Epidermal melanocyte (primary cell): ENCODE data around the gene CDHR1.

ENCODE experiments used
- DNase-seq: peaks from one replicate; pipeline ENCODE4 v3.0.0; 2011; ENCODE audit warnings: low spot score; ENCODE audit not compliant: insufficient read length

Gene CDHR1

GRCh38 chr10:84200537-84201243 is 6.4 kb downstream of the CDHR1 start:
- no peak for DNase-seq

- DNase-seq = no peak
Observed at GRCh38 chr10:84201244-84201606, 6.9 kb downstream of the CDHR1 start.

GRCh38 chr10:84201682-84202081 is 7.3 kb downstream of the CDHR1 start:
- DNase-seq = no peak

- no peak for DNase-seq
Observed at GRCh38 chr10:84202349-84202748, 8.0 kb downstream of the CDHR1 start.

GRCh38 chr10:84204122-84204521 is 9.8 kb downstream of the CDHR1 start:
- DNase-seq = no peak

GRCh38 chr10:84204610-84205009 is 10.3 kb downstream of the CDHR1 start:
- no peak for DNase-seq

- peak; percentile 79 for DNase-seq
Observed at GRCh38 chr10:84205049-84205852, 10.9 kb downstream of the CDHR1 start.

- DNase-seq = no peak
Observed at GRCh38 chr10:84205853-84206525, 11.7 kb downstream of the CDHR1 start.

- DNase-seq = no peak
Observed at GRCh38 chr10:84208023-84208422, 13.7 kb downstream of the CDHR1 start.

GRCh38 chr10:84211566-84211965 is 17.2 kb downstream of the CDHR1 start:
- no peak for DNase-seq

- no peak for DNase-seq
Observed at GRCh38 chr10:84212014-84212413, 17.7 kb downstream of the CDHR1 start.

- DNase-seq = no peak
Observed at GRCh38 chr10:84213076-84213475, 18.7 kb downstream of the CDHR1 start.

GRCh38 chr10:84214046-84214572 is 19.8 kb downstream of the CDHR1 start:
- DNase-seq = no peak

GRCh38 chr10:84214612-84215235 is 20.4 kb downstream of the CDHR1 start:
- DNase-seq = no peak

- DNase-seq = no peak
Observed at GRCh38 chr10:84216834-84217233, 22.5 kb downstream of the CDHR1 start.

- DNase-seq = no peak
Observed at GRCh38 chr10:84217746-84218145, 23.4 kb downstream of the CDHR1 start.

- DNase-seq = no peak
Observed at GRCh38 chr10:84221916-84222315, 27.6 kb downstream of the CDHR1 start.

- DNase-seq = no peak
Observed at GRCh38 chr10:84224411-84225028, 30.2 kb downstream of the CDHR1 start.

GRCh38 chr10:84225427-84226173 is 31.3 kb downstream of the CDHR1 start, which contains the start of gene LRIT2:
TSS of gene LRIT2 (minus strand) at chr10:84225544. CDS start at chr10:84225520, 24 bp downstream.
- DNase-seq = no peak

- DNase-seq = no peak
Observed at GRCh38 chr10:84226616-84227015, 32.3 kb downstream of the CDHR1 start.
